ENCODE data around the gene CD37.
A peak's percentile ranks its signal among the peaks of the same experiment; 100 is the strongest.

CD37 gene

GRCh38 chr19:49382639-49383038 is 47.4 kb downstream of the CD37 start:
- DNase-seq: no peak

- no peak for DNase-seq
These were observed 48.4 kb downstream of the CD37 start for GRCh38 chr19:49383599-49383998.

- DNase-seq: peak; percentile 45
These were observed 52.7 kb downstream of the CD37 start, which contains the start of gene KASH5 for GRCh38 chr19:49387936-49388372. TSS of gene KASH5 (plus strand) at chr19:49388249. CDS start at chr19:49390884, 2,635 bp downstream.

- DNase-seq: no peak
These were observed 54.2 kb downstream of the CD37 start for GRCh38 chr19:49389406-49389805.

All from fibroblast of skin of back (primary cell).